SK-N-MC (cell line): ENCODE data around the gene ARFGEF2.

ENCODE experiments used
- EZH2 ChIP-seq: fragments of 200-600 bp; sonication (generic); IDR thresholded peaks from one replicate; pipeline ENCODE4 v1.6.1; 2017; ENCODE audit warnings: antibody characterized with exemption
- POLR2AphosphoS5 ChIP-seq: IDR thresholded peaks from 2 replicates; pipeline ENCODE4 v1.6.1; 2012; ENCODE audit warnings: mild to moderate bottlenecking, low read depth, low read length, borderline replicate concordance

- TF ChIP-seq POLR2AphosphoS5 (no peak), EZH2 (no peak)
Measured at GRCh38 chr20:48956052-48956451, 34.5 kb downstream of the ARFGEF2 start.
